WTC11 (cell line): ENCODE results near the gene CROCC2. TPM values are rescaled to one million over a fixed set of nuclear protein-coding genes. Genes with fewer than 3 reads are reported as not detected.

Experiments used
- ATAC-seq: fragments of 200-7000 bp; cut with Tn5 transposase; 2 replicates; pipeline ENCODE4 v1.10.0; 2021; ENCODE audit warnings: mild to moderate bottlenecking, moderate library complexity
- CTCF ChIA-PET: fragments of 300-600 bp; sonication (Branson Sonifier 250); formaldehyde crosslinking; loops from one replicate; lab custom pipeline; 2021; ENCODE audit warnings: antibody characterized with exemption; lab: Charles Lee
- POLR2A ChIA-PET: fragments of 350-600 bp; sonication (Branson Sonifier 250); formaldehyde crosslinking; loops from one replicate; lab custom pipeline; 2021; ENCODE audit warnings: antibody characterized with exemption; lab: Charles Lee
- DNase-seq: peaks from one replicate; pipeline ENCODE4 v3.0.0; 2021; ENCODE audit warnings: low spot score
- H3K27ac Mint-ChIP-seq: 2 replicates; pipeline ENCODE4 v1.8.0; 2021; ENCODE audit warnings: mixed read lengths
- H3K27me3 Mint-ChIP-seq: 2 replicates; pipeline ENCODE4 v1.8.0; 2021; ENCODE audit warnings: low read depth, mild to moderate bottlenecking, moderate library complexity, mixed read lengths
- H3K36me3 Mint-ChIP-seq: 2 replicates; pipeline ENCODE4 v1.8.0; 2021; ENCODE audit warnings: mixed read lengths
- H3K4me1 Mint-ChIP-seq: 2 replicates; pipeline ENCODE4 v1.8.0; 2022; ENCODE audit warnings: mixed read lengths
- H3K4me3 Mint-ChIP-seq: 2 replicates; pipeline ENCODE4 v1.8.0; 2021; ENCODE audit warnings: mild to moderate bottlenecking, moderate library complexity, mixed read lengths
- H3K9me3 Mint-ChIP-seq: 2 replicates; pipeline ENCODE4 v1.8.0; 2021; ENCODE audit warnings: mixed read lengths
- FOXK1 ChIP-seq: sonication (generic); formaldehyde crosslinking; IDR thresholded peaks from 2 replicates; pipeline ENCODE4 v1.8.0; 2022; ENCODE audit warnings: mild to moderate bottlenecking, moderate library complexity, missing genetic modification reagents
- FOXP1 ChIP-seq: sonication (generic); formaldehyde crosslinking; IDR thresholded peaks from 2 replicates; pipeline ENCODE4 v1.8.0; 2022; ENCODE audit warnings: missing genetic modification reagents, mild to moderate bottlenecking, moderate library complexity, borderline replicate concordance
- GABPB1 ChIP-seq: sonication (generic); formaldehyde crosslinking; IDR thresholded peaks from 2 replicates; pipeline ENCODE4 v1.8.1; 2023; ENCODE audit warnings: mild to moderate bottlenecking, missing genetic modification reagents
- IRF2 ChIP-seq: sonication (generic); formaldehyde crosslinking; IDR thresholded peaks from 2 replicates; pipeline ENCODE4 v1.8.0; 2022; ENCODE audit warnings: low read depth, missing genetic modification reagents, borderline replicate concordance
- NR2C2 ChIP-seq: sonication (generic); formaldehyde crosslinking; IDR thresholded peaks from 2 replicates; pipeline ENCODE4 v1.8.0; 2022; ENCODE audit warnings: mild to moderate bottlenecking, missing genetic modification reagents
- RORB ChIP-seq: fragments of 250-450 bp; sonication (Bioruptor Pico); IDR thresholded peaks from 2 replicates; pipeline ENCODE4 v1.9.0; 2021; ENCODE audit warnings: mild to moderate bottlenecking
- SMAD4 ChIP-seq: sonication (generic); formaldehyde crosslinking; IDR thresholded peaks from 2 replicates; pipeline ENCODE4 v1.8.0; 2022; ENCODE audit warnings: mild to moderate bottlenecking, missing genetic modification reagents
- SOX15 ChIP-seq: fragments of 250-450 bp; sonication (Bioruptor Pico); IDR thresholded peaks from 2 replicates; pipeline ENCODE4 v1.9.0; 2021; ENCODE audit warnings: mild to moderate bottlenecking
- ZBTB21 ChIP-seq: sonication (generic); formaldehyde crosslinking; IDR thresholded peaks from 2 replicates; pipeline ENCODE4 v1.8.1; 2023; ENCODE audit warnings: mild to moderate bottlenecking, missing genetic modification reagents, borderline replicate concordance
- ZMAT4 ChIP-seq: fragments of 250-450 bp; sonication (Bioruptor Pico); IDR thresholded peaks from 2 replicates; pipeline ENCODE4 v1.9.0; 2021; ENCODE audit warnings: mild to moderate bottlenecking
- ZNF317 ChIP-seq: sonication (generic); formaldehyde crosslinking; IDR thresholded peaks from 2 replicates; pipeline ENCODE4 v1.8.1; 2023; ENCODE audit warnings: low read depth, mild to moderate bottlenecking, moderate library complexity, missing genetic modification reagents, borderline replicate concordance
- ZNF396 ChIP-seq: fragments of 250-450 bp; sonication (Bioruptor Pico); IDR thresholded peaks from 2 replicates; pipeline ENCODE4 v1.8.0; 2021; ENCODE audit warnings: mild to moderate bottlenecking, moderate library complexity, borderline replicate concordance
- ZNF416 ChIP-seq: fragments of 250-450 bp; sonication (Bioruptor Pico); IDR thresholded peaks from 2 replicates; pipeline ENCODE4 v1.9.0; 2021; ENCODE audit warnings: mild to moderate bottlenecking, inconsistent platforms
- ZNF671 ChIP-seq: fragments of 250-450 bp; sonication (Bioruptor Pico); IDR thresholded peaks from 2 replicates; pipeline ENCODE4 v1.8.0; 2021; ENCODE audit warnings: mild to moderate bottlenecking
- total RNA-seq: library from RNA; stranded (reverse); gene quantifications from 3 replicates; pipeline ENCODE4 v1.2.3, GENCODE V29; 2021
- TF ChIP-seq, protein P1 (sequence below): sonication (generic); formaldehyde crosslinking; IDR thresholded peaks from 2 replicates; pipeline ENCODE4 v1.8.0; 2022; ENCODE audit warnings: mild to moderate bottlenecking, missing genetic modification reagents
- TF ChIP-seq, protein P2 (sequence below): sonication (generic); formaldehyde crosslinking; IDR thresholded peaks from 2 replicates; pipeline ENCODE4 v1.8.1; 2022; ENCODE audit warnings: mild to moderate bottlenecking, missing genetic modification reagents, moderate library complexity, borderline replicate concordance
- TF ChIP-seq, protein P3 (sequence below): fragments of 250-450 bp; sonication (Bioruptor Pico); IDR thresholded peaks from 2 replicates; pipeline ENCODE4 v1.9.0; 2021; ENCODE audit warnings: mild to moderate bottlenecking, borderline replicate concordance

The CROCC2 gene
- total RNA-seq, 1 experiment from 2014 or later, result not detected

- TF ChIP-seq, protein P1, sequence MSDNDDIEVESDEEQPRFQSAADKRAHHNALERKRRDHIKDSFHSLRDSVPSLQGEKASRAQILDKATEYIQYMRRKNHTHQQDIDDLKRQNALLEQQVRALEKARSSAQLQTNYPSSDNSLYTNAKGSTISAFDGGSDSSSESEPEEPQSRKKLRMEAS (CRISPR knock-in tag), result no peak
- TF ChIP-seq ZNF317 (no peak), SOX15 (CRISPR knock-in tag) (no peak), SMAD4 (CRISPR knock-in tag) (no peak), ZNF416 (no peak), RORB (no peak), FOXP1 (CRISPR knock-in tag) (no peak)
- TF ChIP-seq, protein P2, sequence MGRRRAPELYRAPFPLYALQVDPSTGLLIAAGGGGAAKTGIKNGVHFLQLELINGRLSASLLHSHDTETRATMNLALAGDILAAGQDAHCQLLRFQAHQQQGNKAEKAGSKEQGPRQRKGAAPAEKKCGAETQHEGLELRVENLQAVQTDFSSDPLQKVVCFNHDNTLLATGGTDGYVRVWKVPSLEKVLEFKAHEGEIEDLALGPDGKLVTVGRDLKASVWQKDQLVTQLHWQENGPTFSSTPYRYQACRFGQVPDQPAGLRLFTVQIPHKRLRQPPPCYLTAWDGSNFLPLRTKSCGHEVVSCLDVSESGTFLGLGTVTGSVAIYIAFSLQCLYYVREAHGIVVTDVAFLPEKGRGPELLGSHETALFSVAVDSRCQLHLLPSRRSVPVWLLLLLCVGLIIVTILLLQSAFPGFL (CRISPR knock-in tag), result no peak
These were observed 87.5 kb downstream of the CROCC2 start (continued) for GRCh38 chr2:240993446-240994170.

GRCh38 chr2:240994171-240994896 is 88.2 kb downstream of the CROCC2 start:
- no peak for ATAC-seq
- Mint-ChIP-seq H3K36me3 (no peaks in the 10 kb centered on the region), H3K27ac (no peak overlapping the region), H3K4me1 (no peaks in the 10 kb centered on the region), H3K27me3 (peaks cover 7% of the 10 kb centered on the region), H3K4me3 (no peak overlapping the region), H3K9me3 (no peaks in the 10 kb centered on the region)
- no peak for DNase-seq
- CTCF ChIA-PET, result interaction anchor here (0.8 to 1.4 kb wide), 3 partner anchors 11 to 80 kb away, joined by 3 to 13 read pairs (median 3); no protein-coding TSS in a partner anchor
- POLR2A ChIA-PET, result interaction anchor here (0.7 kb wide), 1 partner anchor 11 kb away, joined by 3 read pairs; no protein-coding TSS in a partner anchor
- no peak for TF ChIP-seq ZNF671 (CRISPR knock-in tag)
- no peak for TF ChIP-seq FOXK1 (CRISPR knock-in tag)
- no peak for TF ChIP-seq ZNF396 (CRISPR knock-in tag)
- no peak for TF ChIP-seq ZBTB21
- TF ChIP-seq IRF2, result no peak
- TF ChIP-seq RORB, result no peak
- TF ChIP-seq NR2C2, result no peak
- TF ChIP-seq GABPB1 (CRISPR knock-in tag), result no peak
- TF ChIP-seq ZMAT4, result no peak
- TF ChIP-seq FOXP1 (CRISPR knock-in tag), result no peak
- TF ChIP-seq, protein P3, sequence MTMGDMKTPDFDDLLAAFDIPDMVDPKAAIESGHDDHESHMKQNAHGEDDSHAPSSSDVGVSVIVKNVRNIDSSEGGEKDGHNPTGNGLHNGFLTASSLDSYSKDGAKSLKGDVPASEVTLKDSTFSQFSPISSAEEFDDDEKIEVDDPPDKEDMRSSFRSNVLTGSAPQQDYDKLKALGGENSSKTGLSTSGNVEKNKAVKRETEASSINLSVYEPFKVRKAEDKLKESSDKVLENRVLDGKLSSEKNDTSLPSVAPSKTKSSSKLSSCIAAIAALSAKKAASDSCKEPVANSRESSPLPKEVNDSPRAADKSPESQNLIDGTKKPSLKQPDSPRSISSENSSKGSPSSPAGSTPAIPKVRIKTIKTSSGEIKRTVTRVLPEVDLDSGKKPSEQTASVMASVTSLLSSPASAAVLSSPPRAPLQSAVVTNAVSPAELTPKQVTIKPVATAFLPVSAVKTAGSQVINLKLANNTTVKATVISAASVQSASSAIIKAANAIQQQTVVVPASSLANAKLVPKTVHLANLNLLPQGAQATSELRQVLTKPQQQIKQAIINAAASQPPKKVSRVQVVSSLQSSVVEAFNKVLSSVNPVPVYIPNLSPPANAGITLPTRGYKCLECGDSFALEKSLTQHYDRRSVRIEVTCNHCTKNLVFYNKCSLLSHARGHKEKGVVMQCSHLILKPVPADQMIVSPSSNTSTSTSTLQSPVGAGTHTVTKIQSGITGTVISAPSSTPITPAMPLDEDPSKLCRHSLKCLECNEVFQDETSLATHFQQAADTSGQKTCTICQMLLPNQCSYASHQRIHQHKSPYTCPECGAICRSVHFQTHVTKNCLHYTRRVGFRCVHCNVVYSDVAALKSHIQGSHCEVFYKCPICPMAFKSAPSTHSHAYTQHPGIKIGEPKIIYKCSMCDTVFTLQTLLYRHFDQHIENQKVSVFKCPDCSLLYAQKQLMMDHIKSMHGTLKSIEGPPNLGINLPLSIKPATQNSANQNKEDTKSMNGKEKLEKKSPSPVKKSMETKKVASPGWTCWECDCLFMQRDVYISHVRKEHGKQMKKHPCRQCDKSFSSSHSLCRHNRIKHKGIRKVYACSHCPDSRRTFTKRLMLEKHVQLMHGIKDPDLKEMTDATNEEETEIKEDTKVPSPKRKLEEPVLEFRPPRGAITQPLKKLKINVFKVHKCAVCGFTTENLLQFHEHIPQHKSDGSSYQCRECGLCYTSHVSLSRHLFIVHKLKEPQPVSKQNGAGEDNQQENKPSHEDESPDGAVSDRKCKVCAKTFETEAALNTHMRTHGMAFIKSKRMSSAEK (CRISPR knock-in tag), result no peak
